C4-2B (cell line): ENCODE data around the gene CNTN4.

Experiments
- CTCF ChIP-seq: fragments of 450-650 bp; conservative IDR thresholded peaks from 2 replicates; pipeline ENCODE4 v1.5.1; 2017; ENCODE audit warnings: mild to moderate bottlenecking
- ZFX ChIP-seq: fragments of 450-650 bp; IDR thresholded peaks from 2 replicates; pipeline ENCODE4 v1.6.1; 2017

- TF ChIP-seq CTCF = no peak
- TF ChIP-seq ZFX = no peak
These were observed 7.8 kb downstream of the CNTN4 start for GRCh38 chr3:2106438-2106837.
